Nephron progenitor cell (in vitro differentiated cells): Measurements from ENCODE around the gene CDY1.
"Not testable (repeated sequence)": the region's sequence is repeated elsewhere in the genome, so short reads cannot be mapped to it uniquely, and the experiment has no call there.

Experiments used
- DNase-seq: peaks from one replicate; pipeline ENCODE4 v3.0.0; 2021
- H3K27ac Mint-ChIP-seq: 2 replicates; pipeline ENCODE4 v1.8.0; 2021; ENCODE audit warnings: mild to moderate bottlenecking, moderate library complexity, mixed read lengths
- H3K27me3 Mint-ChIP-seq: 2 replicates; pipeline ENCODE4 v1.8.0; 2021; ENCODE audit warnings: mild to moderate bottlenecking, low read depth, mixed read lengths; ENCODE audit not compliant: poor library complexity
- H3K36me3 Mint-ChIP-seq: 2 replicates; pipeline ENCODE4 v1.8.0; 2021; ENCODE audit warnings: low read depth, mixed read lengths
- H3K4me1 Mint-ChIP-seq: 2 replicates; pipeline ENCODE4 v1.8.0; 2021; ENCODE audit warnings: mixed read lengths
- H3K4me3 Mint-ChIP-seq: 2 replicates; pipeline ENCODE4 v1.8.0; 2021; ENCODE audit warnings: mild to moderate bottlenecking, moderate library complexity, mixed read lengths
- H3K9me3 Mint-ChIP-seq: 2 replicates; pipeline ENCODE4 v1.8.0; 2021; ENCODE audit warnings: mild to moderate bottlenecking, moderate library complexity, mixed read lengths

Gene CDY1, protein sequence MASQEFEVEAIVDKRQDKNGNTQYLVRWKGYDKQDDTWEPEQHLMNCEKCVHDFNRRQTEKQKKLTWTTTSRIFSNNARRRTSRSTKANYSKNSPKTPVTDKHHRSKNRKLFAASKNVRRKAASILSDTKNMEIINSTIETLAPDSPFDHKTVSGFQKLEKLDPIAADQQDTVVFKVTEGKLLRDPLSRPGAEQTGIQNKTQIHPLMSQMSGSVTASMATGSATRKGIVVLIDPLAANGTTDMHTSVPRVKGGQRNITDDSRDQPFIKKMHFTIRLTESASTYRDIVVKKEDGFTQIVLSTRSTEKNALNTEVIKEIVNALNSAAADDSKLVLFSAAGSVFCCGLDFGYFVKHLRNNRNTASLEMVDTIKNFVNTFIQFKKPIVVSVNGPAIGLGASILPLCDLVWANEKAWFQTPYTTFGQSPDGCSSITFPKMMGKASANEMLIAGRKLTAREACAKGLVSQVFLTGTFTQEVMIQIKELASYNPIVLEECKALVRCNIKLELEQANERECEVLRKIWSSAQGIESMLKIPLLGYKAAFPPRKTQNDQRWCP

GRCh38 chrY:25621817-25622216 is at the start of gene CDY1:
CDY1 (plus strand) TSS chrY:25622117; CDS start chrY:25622443, 326 bp downstream.
- H3K27ac Mint-ChIP-seq, H3K36me3 Mint-ChIP-seq, H3K4me1 Mint-ChIP-seq, H3K27me3 Mint-ChIP-seq, H3K4me3 Mint-ChIP-seq, DNase-seq, H3K9me3 Mint-ChIP-seq: not testable (repeated sequence)

- not testable (repeated sequence) for H3K36me3 Mint-ChIP-seq, H3K27me3 Mint-ChIP-seq, DNase-seq, H3K4me1 Mint-ChIP-seq, H3K4me3 Mint-ChIP-seq, H3K27ac Mint-ChIP-seq, H3K9me3 Mint-ChIP-seq
Observed at GRCh38 chrY:25593336-25593735, 28.6 kb upstream of the CDY1 start.

GRCh38 chrY:25620209-25620608 is 1.7 kb upstream of the CDY1 start:
- H3K27me3 Mint-ChIP-seq, H3K36me3 Mint-ChIP-seq: not testable (repeated sequence)

GRCh38 chrY:25626524-25626923 is 4.6 kb downstream of the CDY1 start:
- not testable (repeated sequence) for H3K27me3 Mint-ChIP-seq, H3K27ac Mint-ChIP-seq, H3K4me3 Mint-ChIP-seq, H3K36me3 Mint-ChIP-seq, H3K4me1 Mint-ChIP-seq, DNase-seq, H3K9me3 Mint-ChIP-seq

More at GRCh38 chrY:25620209-25620608, 1.7 kb upstream of the CDY1 start:
- H3K27ac Mint-ChIP-seq, DNase-seq, H3K9me3 Mint-ChIP-seq, H3K4me3 Mint-ChIP-seq, H3K4me1 Mint-ChIP-seq: not testable (repeated sequence)

DNA sequence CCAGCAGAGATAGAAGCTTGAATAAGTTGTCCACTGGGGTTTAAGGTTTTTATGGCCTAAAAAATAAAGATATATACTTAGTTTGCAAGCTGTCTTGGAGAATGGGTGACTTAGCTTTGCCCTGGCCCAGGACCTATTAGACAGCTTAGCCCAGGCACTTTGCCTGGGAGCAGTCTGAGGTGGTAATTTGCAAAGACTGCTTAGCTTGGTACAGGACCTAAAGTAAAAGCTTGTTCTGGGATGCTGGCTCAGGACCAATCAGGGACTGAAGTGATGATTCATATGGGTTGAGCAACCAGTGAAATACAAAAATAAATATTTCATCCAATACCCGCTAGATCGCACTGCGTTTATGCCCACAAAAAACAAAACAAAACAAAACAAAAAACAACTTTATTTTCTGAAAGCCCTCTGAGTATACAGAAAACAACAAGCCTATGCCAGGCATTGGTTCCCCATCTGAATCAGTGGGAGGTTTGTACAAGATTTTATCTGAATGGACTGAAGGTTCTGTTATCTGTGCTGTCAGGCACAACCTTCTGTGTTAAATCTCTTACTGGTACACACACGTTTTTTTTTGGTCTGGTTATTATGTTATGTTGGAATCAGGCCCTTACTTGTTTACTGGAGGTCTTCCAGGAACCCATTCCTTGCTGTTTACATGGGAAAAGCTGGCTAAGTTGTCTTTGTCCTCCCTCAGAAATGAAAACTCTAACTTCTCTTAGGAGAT is 8.6 kb downstream of the CDY1 start:
- DNase-seq, H3K4me1 Mint-ChIP-seq, H3K9me3 Mint-ChIP-seq, H3K36me3 Mint-ChIP-seq, H3K4me3 Mint-ChIP-seq, H3K27ac Mint-ChIP-seq, H3K27me3 Mint-ChIP-seq: not testable (repeated sequence)

- H3K36me3 Mint-ChIP-seq, H3K27me3 Mint-ChIP-seq, DNase-seq, H3K27ac Mint-ChIP-seq, H3K4me1 Mint-ChIP-seq, H3K9me3 Mint-ChIP-seq, H3K4me3 Mint-ChIP-seq: not testable (repeated sequence)
Observed at GRCh38 chrY:25639852-25640251, 17.9 kb downstream of the CDY1 start.

DNA sequence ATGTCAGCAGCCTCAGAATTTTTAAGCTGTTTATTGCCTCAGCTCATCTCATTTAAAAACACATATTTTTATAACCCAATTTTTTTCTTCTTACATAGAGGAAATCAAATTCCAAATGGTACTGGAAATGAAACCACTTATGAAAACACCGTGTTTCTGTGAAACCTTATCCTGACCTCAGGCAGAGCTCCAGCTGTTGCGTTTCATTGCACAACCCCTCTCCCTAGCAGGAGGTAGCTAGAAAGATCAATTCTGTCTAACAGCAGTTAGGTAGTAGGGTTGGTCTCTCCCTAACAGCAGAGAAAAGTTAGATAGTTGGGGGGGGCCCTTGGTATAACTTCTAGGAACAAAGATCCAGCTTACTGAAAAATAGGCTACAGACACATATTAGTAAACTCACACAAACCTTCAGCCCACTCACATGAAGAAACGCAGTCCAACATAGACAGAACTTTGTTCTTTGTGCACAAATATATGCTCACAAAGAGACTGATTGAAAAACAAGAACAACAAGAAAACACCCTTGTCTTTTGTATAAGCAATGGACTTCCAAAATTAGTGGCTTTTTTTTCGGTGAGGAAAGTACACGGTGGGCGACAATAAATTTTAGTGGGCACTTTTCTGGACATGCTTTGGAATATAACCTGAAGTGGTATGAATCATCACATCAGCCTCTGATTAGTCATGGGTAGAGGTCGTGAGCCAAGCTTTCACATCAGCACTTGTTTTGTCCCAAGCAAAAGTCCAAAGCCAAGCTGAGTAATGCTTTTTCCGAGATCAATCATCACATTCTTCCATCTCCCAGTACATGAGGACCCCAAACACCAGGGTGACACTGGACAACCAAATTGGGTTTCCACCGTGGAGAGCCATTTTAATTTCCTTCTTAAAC is 21.4 kb downstream of the CDY1 start:
- H3K4me1 Mint-ChIP-seq, DNase-seq, H3K36me3 Mint-ChIP-seq, H3K27me3 Mint-ChIP-seq, H3K9me3 Mint-ChIP-seq, H3K27ac Mint-ChIP-seq, H3K4me3 Mint-ChIP-seq: not testable (repeated sequence)
